ENCODE measurements around the gene TENT4A. TPM values are rescaled to one million over a fixed set of nuclear protein-coding genes. Genes with fewer than 3 reads are reported as not detected.

TENT4A gene
- total RNA-seq, 1 donor from 2014 or later = 16.1 TPM

DNA sequence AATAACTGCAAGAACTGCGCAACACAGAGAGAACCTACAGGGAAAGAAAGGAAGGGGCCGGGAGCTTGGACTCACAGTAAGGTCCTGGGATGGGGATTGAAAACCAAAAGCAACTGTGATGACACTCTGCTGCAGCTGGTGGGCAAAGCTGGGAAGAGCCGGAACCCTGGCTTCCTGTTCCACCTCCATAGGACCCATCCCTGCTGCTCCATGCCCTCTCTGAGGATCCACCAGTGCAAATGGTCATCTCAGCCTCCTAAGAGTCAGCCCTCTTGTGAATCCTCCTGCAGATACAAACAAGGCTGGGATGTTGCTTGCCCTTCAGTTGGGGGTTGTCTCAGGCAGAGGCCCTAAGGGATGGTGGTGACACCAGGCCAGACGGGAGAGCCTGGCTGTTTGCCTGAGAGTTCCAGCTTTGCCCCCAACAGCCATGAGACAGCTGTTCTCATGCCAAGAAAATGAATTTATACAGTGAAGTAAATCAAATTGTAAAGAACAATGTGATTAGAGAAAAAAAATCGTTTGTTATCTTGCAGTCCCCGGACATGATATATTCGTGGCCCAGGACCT, 90.8 kb downstream of the TENT4A start:
- TF ChIP-seq, protein P1, sequence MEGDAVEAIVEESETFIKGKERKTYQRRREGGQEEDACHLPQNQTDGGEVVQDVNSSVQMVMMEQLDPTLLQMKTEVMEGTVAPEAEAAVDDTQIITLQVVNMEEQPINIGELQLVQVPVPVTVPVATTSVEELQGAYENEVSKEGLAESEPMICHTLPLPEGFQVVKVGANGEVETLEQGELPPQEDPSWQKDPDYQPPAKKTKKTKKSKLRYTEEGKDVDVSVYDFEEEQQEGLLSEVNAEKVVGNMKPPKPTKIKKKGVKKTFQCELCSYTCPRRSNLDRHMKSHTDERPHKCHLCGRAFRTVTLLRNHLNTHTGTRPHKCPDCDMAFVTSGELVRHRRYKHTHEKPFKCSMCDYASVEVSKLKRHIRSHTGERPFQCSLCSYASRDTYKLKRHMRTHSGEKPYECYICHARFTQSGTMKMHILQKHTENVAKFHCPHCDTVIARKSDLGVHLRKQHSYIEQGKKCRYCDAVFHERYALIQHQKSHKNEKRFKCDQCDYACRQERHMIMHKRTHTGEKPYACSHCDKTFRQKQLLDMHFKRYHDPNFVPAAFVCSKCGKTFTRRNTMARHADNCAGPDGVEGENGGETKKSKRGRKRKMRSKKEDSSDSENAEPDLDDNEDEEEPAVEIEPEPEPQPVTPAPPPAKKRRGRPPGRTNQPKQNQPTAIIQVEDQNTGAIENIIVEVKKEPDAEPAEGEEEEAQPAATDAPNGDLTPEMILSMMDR (conservative IDR thresholded peaks at IDR 0.05; ENCODE audit: low read depth, low read length) = no peak
- H3K4me3 ChIP-seq (ENCODE audit: low read depth, low read length) = no peak overlapping the region
- no peak for DNase-seq (ENCODE audit: low read depth)

DNA sequence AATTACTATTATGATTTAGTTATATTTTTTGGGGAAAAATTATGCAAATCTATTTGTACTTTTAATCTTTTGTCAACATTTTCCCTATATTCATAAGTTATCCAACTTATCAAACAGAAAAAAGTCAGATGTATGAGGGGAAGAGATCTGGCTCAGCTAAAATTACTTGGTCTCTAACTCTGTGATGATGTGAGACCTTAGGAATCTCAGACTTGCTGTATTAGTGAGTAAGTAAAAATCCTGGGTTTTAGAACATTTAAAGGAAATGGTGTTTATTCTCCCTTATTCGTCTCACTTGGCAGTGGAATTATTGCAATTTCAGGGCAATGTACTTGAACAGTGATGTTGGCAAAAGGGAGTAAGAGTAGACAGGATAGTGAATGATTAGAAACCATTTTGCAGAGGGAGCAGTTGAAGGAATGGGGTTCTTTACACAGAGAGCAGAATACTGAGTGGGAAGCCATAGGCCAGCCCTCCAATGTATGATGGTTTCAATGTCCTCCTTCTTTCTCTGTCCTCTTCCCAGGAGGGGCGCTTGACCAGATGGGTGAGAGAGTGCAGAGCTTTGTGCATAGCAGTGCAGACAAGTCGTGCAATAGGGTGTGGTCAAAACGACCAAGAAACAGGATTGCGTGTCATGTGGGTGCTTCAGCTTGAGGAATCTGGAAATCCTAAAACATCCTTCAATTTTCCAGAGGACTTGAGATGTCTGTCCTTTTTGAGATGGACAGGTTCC, 91.7 kb downstream of the TENT4A start:
- DNase-seq (ENCODE audit: low read depth) = no peak
- TF ChIP-seq, protein P1 (conservative IDR thresholded peaks at IDR 0.05; ENCODE audit: low read depth, low read length) = no peak

DNA sequence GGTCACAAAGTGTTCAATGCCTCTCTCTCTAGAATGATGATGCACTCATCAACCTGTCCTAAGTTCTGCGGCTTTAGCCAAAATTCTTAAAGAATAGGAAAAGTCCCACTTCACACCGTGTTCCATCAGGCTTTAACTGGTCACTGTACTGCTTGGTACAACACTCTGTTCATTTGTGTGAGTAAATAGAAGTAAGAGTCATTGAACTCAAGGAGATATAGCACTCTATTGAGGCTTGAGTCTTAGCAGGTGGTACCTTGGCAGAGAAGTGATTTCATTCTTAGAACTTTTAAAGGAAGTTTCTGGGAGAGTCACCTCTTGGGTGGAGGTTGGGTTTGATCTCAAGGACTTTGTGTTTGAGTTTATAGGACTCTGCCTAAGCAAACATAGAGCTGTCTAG, 92.6 kb downstream of the TENT4A start:
- no peak for DNase-seq (ENCODE audit: low read depth)
- TF ChIP-seq, protein P1 (conservative IDR thresholded peaks at IDR 0.05; ENCODE audit: low read depth, low read length) = no peak
- no peak overlapping the region for H3K4me3 ChIP-seq (ENCODE audit: low read depth, low read length)

More for the DNA sequence above, 91.7 kb downstream of the TENT4A start:
- H3K4me3 ChIP-seq (ENCODE audit: low read depth, low read length) = no peak overlapping the region

Other genes starting within 250 kb of the TENT4A start
- 59.0 and 70.5 TPM in 2 replicates for gene NSUN2, start 80.4 kb upstream of the TENT4A start, total RNA-seq
- 21.4 and 24.9 TPM in 2 replicates for gene SRD5A1, start 80.0 kb upstream of the TENT4A start, total RNA-seq

Measured in epithelial cell of proximal tubule (primary cell).